Bronchial epithelial cell (primary cell): ENCODE measurements around the gene BBLN. TPM values are rescaled to one million over a fixed set of nuclear protein-coding genes. Genes with fewer than 3 reads are reported as not detected.
A peak's percentile ranks its signal among the peaks of the same experiment; 100 is the strongest.

Source experiments
- DNase-seq: peaks from one replicate; pipeline ENCODE4 v3.0.0-alpha.2; 2010; ENCODE audit warnings: low read depth
- FAIRE-seq: peaks from 2 replicates; lab custom pipeline; 2011; peaks lifted over from hg19 to GRCh38; lab: Jason Lieb, UNC
- H3K27me3 ChIP-seq: 2 replicates; pipeline ENCODE4 v1.5.1; 2011; ENCODE audit warnings: low read length; ENCODE audit not compliant: control insufficient read depth, insufficient read depth
- H3K36me3 ChIP-seq: 2 replicates; pipeline ENCODE4 v1.5.1; 2011; ENCODE audit warnings: low read length; ENCODE audit not compliant: control insufficient read depth, insufficient read depth
- H3K4me3 ChIP-seq: 2 replicates; pipeline ENCODE4 v1.5.1; 2011; ENCODE audit warnings: mild to moderate bottlenecking, low read depth, low read length, control low read depth
- CTCF ChIP-seq: IDR thresholded peaks from 2 replicates; pipeline ENCODE4 v1.5.1; 2011; ENCODE audit warnings: mild to moderate bottlenecking, moderate library complexity, low read length, control low read depth, inconsistent platforms; ENCODE audit not compliant: insufficient read depth, severe bottlenecking
- total RNA-seq: library from RNA; depleted of rRNA; stranded (reverse); fragments of >200 nt; gene quantifications from 2 replicates; pipeline ENCODE4 v1.2.1, GENCODE V29; 2014

Gene BBLN
- total RNA-seq, 1 donor from 2014 or later = 28.2 TPM

DNA sequence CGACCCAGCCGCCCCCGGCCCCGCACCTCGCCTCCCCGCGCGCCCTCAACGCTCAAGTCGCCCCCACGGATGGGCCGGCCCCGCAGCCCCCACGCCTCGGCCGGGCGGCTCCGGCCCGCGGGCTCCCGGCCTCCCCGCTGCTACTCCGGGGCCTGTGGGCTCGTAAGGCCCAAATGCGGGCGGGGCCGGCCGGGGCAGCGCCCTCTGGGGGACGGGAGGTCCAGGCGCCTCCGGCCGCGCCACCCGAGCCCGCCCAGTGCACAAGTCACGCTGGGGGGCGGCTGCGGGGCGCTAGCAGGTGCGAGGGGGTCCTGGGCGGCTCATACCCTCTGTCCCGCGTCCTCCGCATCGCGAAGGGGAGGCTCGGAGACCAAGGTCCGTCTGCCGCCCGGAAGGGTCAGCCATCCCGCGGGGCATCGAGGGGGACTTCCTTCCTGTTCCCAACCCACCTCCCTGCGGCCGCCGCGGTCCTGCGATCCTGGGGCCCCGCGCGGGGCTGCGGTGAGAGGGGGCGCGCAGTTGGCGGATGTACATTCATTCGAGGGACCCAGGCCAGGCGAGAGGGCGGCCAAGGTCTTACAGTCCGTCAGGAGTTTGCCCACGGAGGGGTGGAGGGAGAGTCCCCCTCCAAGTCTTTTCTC lies 31.5 kb downstream of the BBLN start, which contains the start of gene CIZ1:
CIZ1 (minus strand) TSS at position 167 of the 641 bp plus-strand sequence. CDS start 715 bp downstream, outside the sequence.
- peak within 1 kb of the TSS; percentile 84 for H3K4me3 ChIP-seq
- peaks cover 8% of the 10 kb centered on the region for H3K36me3 ChIP-seq
- FAIRE-seq (no peak), DNase-seq (peak; percentile 47)
- TF ChIP-seq CTCF = peak; percentile 67
- no peaks in the 10 kb centered on the region for H3K27me3 ChIP-seq

- no peak overlapping the region for H3K4me3 ChIP-seq
- FAIRE-seq = no peak
- H3K27me3 ChIP-seq = no peaks in the 10 kb centered on the region
- peak; percentile 89 for DNase-seq
- H3K36me3 ChIP-seq = peaks cover 5% of the 10 kb centered on the region
- TF ChIP-seq CTCF = peak; percentile 54
Measured at GRCh38 chr9:128192601-128193371, 32.7 kb downstream of the BBLN start.

- no peak for TF ChIP-seq CTCF
- Histone ChIP-seq H3K36me3 (peaks cover 4% of the 10 kb centered on the region), H3K4me3 (no peak overlapping the region), H3K27me3 (no peaks in the 10 kb centered on the region)
- DNase-seq = no peak
- FAIRE-seq = no peak
Measured at GRCh38 chr9:128193469-128194096, 33.5 kb downstream of the BBLN start.

DNA sequence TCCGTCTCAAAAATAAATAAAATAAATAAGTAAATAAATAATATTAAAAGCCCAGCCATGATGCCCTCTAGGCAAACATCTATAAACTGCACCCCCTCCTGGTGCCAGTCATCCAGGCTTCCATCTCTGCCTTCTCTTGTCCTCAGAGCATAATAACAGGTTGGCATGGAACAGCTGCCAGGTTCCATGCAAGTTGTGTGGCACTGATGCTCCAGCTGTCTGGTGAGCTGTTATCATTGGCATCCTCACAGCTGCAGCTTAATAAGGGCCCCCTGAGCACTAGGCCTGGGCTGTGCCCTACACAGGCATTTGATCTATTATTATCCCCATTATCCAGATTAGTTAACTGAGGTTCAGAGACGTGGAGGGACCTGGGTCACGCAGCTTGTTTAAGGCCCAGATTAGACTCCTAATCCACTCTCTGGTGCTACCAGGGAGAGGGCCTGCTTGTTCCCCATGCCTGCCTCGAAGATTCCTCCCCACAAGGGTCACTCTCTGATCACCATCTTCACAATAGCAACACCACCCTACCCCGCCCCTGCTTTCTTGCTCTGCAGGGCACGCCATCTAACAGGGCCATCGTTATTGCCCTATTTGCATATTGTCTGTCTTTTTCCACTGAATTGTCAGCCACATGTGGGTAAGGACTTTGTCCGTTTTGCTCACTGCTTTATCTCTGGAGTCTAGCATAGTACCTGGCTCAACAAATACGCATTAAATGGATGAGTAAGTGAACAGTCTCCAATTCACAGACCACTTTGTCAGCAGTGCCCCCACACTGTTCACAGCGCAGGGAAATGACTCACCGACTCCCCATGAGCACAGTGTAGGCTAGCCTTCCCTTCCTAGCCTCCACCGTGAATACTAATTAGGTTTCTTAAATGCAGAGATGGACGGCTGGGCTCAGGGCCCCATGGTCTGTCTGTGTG lies 41.6 kb downstream of the BBLN start:
- Histone ChIP-seq H3K4me3 (no peak overlapping the region), H3K27me3 (peaks cover 2% of the 10 kb centered on the region), H3K36me3 (no peaks in the 10 kb centered on the region)
- DNase-seq = no peak
- TF ChIP-seq CTCF = no peak
- FAIRE-seq = no peak

DNA sequence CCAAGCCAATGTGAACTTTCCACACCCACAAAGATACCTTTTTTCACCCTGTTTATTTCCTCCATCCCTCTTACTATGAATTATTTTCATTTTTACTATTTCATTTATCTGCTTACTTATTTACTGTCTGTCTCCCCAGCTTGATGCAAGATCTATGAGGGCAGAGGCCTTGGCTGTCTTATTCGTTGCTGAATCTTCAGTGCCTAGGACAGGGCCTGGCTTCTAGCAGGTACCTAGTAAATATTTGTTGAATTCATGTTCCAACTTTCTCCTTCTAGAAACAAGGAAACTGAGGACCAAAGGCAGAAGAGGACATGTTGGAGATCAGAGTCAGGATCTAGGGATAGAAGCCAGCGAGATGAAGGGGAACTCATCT lies 42.6 kb downstream of the BBLN start:
- no peak for FAIRE-seq
- peaks cover 2% of the 10 kb centered on the region for H3K27me3 ChIP-seq
- DNase-seq = no peak

More for the DNA sequence above, 42.6 kb downstream of the BBLN start:
- no peak overlapping the region for H3K4me3 ChIP-seq
- no peak for TF ChIP-seq CTCF
- no peaks in the 10 kb centered on the region for H3K36me3 ChIP-seq
